HG03175 (cell line): ENCODE measurements around the gene CERS6.

Experiments
- ATAC-seq: cut with Tn5 transposase; IDR thresholded peaks from one replicate; pipeline ENCODE4 v1.9.1; 2021; ENCODE audit warnings: mild to moderate bottlenecking, moderate library complexity; ENCODE audit not compliant: unreplicated experiment

Gene CERS6

DNA sequence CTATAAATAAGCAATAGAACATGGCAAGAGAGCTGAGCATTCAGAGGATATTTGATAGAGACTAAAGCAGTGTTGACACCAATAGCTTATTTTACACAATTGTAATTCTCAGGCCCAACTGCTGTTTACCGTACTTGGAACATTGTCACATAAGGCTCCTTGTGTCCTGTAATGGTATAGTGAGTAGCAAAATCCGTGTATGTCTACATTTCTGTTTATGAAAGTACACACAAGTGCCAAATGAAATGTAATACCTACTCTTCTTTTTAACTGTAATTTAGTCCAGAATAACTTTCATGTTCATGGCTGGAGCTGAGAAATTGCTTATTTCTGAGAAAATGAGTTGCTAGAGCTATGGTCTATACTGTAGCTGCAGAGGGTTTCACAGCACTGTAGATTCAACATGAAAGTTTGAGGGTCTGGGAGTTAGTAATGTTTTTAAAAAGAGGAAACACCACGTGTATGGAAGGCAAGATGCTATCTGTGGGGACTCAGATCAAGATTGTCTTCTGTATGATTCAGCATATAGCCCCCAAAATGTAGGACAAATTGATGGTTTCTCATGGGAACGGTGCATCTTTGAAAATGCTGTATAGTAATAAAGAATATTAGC lies 236.2 kb downstream of the CERS6 start:
- no peak for ATAC-seq

DNA sequence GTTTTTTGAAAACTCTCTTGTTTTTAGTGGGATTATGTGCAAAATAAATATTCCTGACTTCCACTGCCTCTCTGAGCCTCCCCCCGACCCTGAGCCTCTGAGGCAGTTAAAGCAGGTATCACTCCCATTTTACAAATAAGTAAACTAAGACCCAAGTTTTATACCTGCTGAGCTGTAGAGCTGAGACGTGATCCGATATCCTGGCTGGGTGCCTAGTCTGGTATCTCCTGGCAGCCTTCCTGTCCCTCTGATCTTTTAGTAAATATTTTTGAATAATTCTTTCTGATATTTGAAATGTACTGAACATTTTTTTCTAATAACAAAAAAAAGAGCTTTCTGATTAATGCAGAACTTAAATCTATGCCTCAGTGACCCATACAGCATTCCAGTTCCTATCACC lies 238.1 kb downstream of the CERS6 start:
- ATAC-seq = no peak

DNA sequence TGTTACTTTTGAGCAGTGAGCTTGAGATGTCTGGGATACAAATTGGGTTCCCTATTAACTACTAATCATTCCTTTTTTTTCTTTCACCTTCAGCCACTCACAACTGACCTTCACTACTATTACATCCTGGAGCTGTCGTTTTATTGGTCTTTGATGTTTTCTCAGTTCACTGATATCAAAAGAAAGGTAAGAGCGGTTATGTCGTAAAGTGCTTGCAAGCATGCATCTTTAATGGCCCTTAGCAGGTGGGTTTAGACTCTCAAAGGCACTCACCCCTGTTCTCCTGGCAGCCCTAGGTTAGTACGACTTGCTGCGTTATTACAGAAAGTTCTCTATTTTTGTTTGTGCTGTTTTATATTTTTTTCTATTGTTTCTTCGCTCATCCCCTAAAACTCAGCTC lies 238.8 kb downstream of the CERS6 start:
- no peak for ATAC-seq

DNA sequence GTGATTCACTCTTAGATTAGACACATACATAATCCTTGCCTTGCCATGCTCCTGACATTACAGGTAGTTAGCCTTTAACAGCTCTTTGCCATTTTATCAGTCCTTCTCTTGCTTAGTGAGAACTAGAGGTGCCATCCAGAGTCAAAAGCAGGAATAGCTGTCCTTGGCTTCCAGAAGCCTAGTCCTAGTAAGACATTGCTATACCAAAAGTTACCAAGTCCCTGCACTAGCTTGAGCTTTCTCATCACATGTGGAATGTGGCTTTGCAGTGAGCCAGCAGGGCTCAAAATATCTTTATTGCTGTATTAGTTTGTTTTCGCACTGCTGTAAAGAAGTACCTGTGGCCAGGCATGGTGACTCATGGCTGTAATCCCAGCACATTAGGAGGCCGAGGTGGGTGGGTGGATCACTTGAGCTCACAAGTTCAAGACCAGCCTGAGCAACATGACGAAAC lies 241.6 kb downstream of the CERS6 start:
- no peak for ATAC-seq

DNA sequence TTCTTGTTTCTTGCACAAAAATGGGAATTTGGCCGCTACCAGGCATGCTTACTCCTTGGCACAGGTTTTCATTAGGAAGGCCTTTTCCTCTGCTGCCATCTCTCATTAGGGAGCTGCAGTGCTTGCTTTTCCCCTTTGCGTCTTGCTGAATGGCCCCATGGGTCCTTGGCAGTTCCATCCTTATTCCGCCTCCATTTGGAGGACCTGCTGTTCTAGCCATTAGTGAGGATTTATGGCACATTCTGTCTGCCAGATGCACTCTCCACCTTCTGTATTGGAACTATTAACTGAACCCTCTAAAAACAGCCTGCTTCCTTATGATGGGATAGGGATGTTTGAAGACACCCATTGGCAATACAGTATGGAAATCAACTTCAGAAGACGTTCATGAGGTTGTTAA lies 242.9 kb downstream of the CERS6 start:
- no peak for ATAC-seq

DNA sequence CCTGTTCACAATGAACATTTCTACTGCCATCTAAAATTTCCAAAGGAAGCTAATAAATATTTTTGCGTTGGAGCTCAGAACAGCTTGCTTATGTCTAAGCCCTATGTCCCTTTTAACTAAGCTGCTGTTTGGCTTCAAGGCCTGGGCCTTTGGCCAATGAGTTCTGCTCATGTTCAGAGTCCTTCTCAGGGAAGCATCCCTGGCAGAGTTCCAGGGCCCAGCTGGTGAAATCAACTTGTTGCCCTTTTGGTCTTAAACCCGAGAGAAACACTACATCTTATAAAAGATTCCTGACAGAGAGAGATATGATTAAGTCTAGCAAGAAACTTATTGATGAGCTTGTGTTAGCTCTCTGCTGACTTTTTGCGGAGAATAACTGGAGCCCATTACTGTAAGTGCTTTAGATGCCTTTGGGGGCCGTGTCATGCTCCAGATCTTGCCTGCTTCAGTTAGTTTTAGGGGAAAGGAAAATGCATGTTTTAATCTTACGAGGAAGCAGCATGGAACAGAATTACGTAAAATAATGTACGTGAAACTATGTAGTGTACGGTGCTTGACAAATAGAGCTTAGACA lies 243.9 kb downstream of the CERS6 start:
- ATAC-seq = no peak

DNA sequence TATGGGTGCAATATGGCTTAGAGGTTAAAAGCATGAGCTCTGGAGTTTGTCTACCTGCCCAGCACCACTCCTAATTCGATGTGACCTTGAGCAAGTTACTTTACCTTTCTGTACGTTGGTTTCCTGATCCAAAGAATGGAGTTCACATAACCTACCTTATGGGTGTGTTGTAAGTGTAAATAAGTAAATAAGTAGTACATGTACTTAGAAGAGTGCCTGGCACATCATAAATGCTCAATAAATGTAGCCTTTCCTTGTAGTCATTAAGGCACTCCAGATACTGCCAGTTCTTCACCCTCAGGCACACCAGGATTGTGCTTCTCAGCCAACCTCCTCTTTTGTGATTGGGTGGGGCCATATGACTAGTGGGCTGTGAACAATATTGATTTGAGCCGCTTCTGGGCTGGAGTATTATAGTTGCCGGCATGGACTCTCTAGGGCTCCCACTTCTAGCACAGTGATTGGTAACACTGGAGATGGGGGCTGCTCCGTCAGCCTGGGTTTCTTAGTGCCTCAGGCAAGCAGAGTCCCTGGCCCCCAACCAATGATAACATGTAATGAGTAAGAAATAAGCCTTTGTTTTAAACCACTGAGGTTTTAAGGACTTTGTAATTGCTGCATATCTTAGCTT lies 244.7 kb downstream of the CERS6 start:
- ATAC-seq = no peak

DNA sequence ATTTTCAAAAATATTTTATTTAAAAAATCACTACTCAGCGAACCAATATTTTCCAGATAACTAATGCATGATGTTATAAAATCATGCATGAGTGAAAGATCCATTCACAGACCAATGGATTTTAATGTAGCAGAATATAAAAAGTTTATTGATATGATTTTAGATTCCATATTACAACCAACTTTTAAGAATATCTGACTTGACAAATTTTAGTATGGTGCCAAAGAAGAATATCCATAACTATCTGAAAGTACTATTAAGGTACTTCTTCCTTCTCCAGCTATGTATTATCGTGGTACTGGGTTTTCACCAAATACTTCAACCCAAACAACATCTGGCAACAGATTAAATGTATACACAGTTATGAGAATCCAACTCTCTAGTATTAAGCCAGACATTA lies 246.5 kb downstream of the CERS6 start:
- ATAC-seq = no peak

DNA sequence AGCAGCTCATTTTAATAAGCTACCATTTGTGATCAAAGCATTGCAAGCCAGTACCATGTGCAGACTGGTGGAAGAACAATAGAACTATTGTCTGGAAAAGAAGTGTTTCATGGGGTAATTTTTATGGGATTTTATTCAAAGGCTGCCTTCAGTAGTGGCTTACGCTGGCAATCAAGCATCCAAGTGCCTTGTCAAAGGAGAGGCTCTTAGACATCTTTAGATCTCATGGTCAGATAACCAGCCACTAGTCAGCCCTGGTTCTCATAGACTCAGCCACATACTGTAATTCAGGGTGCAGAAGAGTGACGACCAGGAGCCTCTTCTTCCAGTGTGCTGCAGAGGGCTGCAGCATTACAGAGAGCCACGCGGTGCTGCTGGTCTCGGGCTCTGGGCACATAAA lies 247.9 kb downstream of the CERS6 start:
- ATAC-seq = no peak

DNA sequence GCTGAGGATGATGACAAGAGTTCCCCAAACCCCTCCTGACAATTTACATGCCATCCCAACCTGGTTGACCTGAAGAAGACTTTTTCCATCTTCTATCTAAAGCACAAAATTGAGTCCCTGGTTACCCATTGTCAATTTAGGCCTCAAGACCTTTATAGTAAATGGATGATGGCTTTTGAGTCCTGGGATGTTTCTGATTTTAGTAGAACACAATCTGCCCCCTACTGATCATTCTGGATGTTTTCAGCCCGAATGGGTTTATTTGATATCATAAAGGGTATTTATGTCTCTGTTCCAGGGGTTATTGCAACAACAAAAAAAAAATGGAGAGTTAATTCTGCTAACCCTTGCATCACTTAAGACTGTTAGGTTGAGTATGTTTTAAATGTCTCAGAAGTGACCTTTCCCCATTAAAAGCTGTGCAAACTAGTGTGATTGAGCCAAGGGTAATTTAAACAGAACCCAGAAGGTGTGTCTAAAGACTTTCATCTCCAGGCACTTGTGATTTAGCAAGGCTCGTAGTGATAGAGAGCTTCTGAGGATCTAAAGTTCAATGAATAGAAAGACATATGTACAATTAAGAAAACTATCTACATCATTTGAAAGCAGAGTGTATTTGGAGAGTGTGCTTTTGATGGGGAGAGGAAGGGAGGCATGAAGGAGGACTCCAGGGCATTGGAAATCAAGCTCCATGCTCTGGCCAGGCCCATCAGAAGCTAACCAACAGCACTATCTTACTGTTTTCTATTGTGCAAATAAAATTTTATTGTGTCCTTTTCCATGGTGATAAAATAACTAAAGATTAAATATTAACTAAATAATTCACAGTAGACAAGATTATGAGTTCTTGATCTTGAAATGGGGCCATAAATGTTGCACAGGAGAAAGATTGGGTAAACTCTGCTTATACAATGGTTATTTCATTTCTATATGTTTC lies 249.7 kb downstream of the CERS6 start:
- no peak for ATAC-seq

DNA sequence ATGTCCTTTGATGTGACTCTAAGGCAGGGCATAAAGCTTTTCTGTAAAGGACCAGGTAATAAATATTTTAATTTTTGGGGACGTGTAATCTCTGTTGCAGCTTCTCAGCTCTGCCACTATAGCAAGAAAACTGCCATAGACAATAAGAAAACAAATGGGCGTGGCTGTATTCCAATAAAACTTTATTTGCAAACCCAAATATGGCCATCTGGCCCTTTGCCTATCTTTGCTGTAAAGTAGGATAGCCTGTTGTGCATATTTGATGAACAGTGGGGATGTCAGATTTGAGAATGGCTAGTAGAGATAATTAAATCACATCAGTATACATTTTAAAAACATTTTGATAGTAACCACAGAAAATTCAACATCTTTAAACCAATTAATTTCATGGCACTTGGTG lies 250.7 kb downstream of the CERS6 start:
- ATAC-seq = no peak

DNA sequence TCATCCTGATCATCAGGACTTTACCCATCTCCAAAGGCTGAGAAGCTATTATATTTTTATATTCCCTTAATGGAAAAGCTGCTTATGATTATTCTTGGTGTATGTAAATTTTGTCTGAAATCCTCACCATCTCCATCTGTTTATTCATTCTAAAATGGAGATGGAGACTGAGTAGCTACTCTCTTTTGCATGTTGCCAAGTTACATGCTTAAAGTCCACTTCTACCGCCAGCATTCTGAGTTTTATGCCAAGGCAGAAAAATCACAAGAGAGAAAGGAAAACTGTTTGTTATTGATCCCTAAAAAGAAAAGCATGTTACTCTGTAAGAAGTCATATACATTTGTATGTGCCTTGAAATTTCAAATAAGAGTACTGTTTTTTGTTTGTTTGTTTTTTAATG lies 252.0 kb downstream of the CERS6 start:
- no peak for ATAC-seq

DNA sequence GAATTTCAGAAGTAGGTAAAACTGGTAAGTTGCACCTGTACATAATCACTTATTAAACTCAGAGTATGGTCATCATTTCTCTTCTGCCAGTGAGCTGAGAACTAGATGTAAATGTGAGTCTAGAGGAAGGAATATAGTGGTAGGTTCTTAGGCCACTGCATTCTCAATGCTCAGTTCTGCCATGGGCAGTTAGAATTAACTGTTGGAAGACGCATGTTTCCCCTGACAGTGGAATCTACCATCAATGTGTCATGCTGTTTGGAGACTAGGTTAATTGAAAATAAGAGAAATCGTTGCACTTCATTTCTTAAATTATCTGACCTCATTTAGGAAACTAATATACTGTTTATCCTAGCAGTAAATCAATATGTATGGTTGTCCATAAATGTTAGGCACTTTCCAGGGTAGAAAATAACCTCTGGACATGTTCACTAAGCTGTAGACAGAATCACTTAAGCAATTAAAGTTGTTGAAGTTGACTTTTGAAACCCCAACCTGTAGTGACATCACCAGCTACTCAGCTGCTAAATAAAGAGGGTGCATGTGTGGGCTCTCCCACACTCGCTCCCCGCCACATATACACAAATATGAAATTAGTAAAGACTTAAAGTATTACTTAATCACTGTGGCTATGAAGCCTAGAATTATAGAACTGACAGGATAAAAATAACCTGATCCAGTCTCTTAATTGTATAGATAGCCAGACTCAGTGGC lies 254.8 kb downstream of the CERS6 start:
- ATAC-seq = no peak

DNA sequence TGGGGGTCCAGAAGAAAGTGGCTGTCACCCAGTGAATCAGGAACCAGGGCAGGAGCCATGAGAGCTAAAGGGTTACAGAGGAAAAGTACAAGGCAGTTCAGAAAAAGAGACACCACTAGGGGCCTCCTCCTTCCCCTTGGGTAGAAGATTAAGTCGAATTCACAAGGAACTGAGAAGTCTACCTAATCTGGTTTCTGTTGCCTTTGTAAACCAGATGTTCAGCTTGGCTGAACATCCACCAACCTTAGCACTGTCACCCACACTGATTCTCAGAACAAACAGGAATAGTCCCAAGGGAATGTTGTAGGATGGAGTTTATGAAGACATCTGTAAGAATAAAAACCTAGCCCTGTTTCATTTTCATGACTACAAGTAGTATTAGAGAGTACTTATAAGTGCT lies 256.0 kb downstream of the CERS6 start:
- ATAC-seq = peak; percentile 100

DNA sequence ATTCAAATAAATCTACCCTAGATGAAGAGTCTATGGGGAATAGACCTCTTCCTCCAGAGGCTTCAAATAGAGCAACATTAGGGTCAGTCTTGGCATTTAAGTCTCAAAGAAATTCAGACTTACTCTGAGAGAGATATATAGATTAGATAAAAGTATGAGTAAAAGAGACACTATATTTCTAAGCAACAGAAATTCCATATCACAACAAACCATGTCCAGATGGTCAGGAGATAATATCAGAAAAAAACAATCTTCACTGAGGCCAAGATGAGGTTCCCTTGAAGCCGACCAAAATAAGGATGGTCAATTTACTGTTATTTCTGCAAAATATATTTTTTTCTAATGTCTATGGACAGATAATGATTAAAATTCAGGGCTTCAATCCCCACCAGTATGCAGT lies 257.3 kb downstream of the CERS6 start:
- ATAC-seq = no peak

DNA sequence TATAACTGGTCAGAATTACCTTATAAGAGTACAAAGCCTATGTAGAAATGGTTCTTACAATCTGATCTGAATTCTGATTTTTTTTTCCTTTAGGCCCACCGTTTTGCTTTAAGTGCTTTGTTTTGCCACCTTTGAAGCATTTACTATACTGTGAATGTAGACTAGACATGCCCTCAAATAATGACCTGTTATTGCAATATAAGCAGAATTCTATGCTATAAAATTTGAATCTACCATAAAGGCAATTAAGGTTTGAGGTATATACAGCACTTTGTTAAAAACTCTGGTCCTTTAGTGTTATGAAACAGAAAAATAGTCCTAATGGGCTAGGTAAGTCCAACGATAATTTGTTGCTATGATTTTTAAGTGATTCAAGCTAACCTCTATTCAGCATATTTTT lies 259.8 kb downstream of the CERS6 start:
- no peak for ATAC-seq

DNA sequence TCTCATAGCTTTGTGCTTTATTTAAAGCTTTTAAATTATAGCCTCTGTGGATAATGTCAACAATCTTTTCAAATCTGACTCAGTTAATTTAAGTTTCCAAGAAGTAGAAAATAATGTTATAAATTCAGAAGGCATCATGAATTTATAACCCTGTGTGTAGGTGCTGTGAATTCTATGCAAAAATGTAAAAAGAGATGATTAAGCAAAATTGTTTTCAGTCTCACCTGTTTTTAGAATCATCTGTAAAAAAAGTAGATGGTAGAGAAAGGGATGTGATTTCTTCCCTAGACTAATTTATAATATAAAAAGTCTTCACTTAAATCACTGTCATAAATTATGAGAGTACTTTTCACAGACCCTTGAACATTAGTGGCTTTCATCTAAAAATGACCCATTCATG lies 260.8 kb downstream of the CERS6 start:
- ATAC-seq = no peak

DNA sequence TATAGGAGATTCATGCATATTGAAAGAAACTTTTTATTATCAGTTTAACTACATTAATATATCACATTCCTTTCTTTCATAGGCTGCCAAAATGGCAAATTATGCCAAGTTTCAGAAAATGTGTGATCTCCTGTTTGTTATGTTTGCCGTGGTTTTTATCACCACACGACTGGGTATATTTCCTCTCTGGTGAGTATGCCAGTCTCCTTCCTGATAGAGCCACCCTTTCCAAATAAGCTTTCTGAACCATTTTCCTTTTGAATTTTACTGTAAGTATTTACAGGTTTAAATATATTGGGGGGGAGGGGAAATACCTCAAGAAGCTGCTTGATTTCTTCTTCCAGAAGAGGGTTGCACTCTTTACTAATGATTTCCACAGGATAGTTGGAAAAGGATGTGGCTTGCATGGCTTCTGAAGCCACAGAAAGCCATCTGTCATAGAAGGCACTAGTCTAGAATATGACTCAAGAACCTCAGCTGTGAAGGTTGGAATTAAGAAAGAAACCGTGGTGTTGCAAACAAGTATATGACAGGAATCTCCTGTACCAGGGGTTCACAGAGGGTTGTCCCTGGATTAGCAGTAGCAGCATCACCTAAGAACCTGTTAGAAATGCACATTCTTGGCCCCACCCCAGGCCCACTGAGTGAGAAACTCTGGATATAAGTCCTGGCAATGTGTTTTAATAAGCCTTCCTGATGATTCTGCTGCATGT lies 261.9 kb downstream of the CERS6 start:
- ATAC-seq = no peak

DNA sequence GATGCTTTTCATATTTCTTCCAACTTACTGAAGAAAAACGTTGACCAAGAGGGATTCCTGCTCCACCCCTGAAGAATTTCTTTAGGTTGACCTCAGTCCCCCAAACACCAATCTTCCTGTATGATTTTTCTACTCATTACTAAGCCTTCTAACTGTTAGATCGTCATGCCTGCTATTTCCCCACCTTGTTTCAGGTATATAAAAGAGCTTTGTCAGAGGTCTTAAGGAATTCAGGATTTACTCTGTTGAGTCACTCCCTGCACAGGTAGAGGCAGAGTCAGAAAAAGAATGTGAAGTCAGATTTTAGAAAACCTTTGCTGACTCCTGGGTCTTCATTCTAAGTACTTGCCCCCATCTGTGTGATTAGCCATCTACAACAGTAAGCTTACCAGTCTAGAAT lies 262.6 kb downstream of the CERS6 start:
- no peak for ATAC-seq

DNA sequence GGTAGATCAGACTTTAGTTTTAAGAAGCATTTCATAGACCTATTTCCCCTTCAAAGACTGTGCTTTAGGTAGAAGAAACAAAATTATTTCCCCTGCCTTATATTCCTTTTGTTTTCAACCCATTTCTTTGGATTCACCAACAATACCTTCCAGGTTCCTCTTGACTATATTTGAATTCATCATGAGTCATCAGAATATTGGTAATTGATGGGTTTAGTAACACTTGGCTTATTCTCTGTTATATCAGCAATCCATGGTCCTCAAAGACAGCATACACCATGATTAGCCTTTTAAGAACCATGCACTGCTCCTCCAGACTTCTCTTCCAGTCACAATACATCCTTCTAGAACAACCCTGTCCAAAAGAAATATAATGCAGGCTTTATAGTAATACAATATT lies 263.4 kb downstream of the CERS6 start:
- ATAC-seq = no peak
